ENCODE data around the gene VWA5B1. TPM values are rescaled to one million over a fixed set of nuclear protein-coding genes. Genes with fewer than 3 reads are reported as not detected.

Gene VWA5B1
- total and polyA plus RNA-seq, 10 of the 15 experiments (the other 5 are each of a cell fraction or from before 2014, with no cell fraction given): under 0.01 to 0.05 (median 0.01) TPM; not detected in 7

DNA sequence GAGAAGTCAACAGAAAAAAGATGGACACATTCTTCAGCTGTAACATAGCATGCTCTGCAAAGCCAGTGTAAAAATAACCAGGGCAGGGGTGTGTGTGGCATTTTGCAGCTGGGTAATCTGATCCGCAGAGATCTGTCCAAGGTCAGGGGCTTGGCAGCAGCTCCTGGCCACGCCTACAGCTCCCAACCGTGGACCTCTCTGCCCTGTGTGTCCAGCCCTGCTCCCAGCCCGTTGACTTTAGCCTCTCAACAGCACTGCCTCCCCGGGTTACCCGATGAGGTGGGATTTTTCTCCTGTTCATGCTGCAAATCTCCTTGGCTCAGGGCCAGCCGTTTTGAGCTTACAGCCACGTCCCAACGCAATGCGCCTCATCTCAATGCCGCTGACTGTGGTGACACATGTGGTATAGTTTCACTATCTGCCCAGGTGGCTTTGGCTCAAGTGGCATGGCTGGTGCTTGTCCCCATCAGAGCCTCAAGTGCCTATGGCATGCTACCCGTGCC is 68.1 kb downstream of the VWA5B1 start (continued):
- TF ChIP-seq TCF7 (IDR thresholded peaks at IDR 0.05; ENCODE audit: borderline replicate concordance) (no peak), ZBTB11 (CRISPR knock-in tag; IDR thresholded peaks at IDR 0.05) (no peak)

DNA sequence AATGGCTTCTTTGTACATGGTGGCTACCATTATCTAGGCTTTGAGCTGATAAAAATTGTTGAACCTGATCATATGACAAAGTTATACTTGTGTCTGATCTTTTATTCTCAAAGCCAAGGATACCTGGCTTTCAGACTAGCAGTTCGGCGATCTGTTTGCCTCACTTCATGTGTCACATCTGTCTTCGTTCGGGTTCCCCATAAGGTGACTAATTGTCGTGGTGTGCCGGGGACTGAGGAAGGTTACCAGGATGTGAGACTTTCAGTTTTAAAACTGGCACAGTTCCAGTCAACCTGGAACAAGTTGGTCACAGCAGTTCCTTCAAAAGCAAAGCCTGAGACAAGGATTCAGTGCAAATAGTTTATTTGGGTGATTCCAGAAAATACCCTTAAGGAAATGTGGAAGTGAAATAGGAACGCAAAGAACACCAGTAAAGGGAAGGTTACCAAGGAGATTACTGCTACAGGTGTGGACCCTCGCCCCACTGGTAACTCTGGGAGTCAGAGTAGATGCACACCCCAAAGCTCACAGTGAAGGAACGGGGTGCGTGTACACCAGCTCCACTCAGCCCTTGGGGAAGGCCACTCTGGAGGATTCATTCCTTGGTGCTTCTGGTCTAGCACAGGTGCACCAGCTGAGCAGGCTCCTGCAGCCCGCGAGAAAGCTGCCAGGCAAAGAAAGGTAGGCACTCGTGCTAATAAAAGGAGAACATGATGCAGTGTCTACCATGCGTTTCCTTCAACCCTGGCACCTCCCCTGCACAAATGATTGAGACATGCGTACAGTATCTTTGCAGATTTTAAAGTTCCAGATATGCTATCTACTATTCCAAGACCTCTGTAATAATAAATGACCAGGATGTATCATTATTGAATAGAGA is 69.0 kb downstream of the VWA5B1 start:
- intact Hi-C loops (cut with micrococcal nuclease; ENCODE audit: unreplicated experiment): loop anchor here (10.0 kb wide), 1 partner anchor 145 kb away; no protein-coding TSS in a partner anchor

More for the DNA sequence above, 69.0 kb downstream of the VWA5B1 start:
- TF ChIP-seq KLF5 (IDR thresholded peaks at IDR 0.05; ENCODE audit: partially characterized antibody) (no peak), E2F4 (IDR thresholded peaks at IDR 0.05; ENCODE audit: low read depth, low read length) (no peak), MEF2A (IDR thresholded peaks at IDR 0.05; ENCODE audit: insufficient read depth, low read depth, low read length) (no peak), NR2C2 (IDR thresholded peaks at IDR 0.05; ENCODE audit: borderline replicate concordance, control insufficient read depth, insufficient read length, low read depth) (no peak), SMC3 (IDR thresholded peaks at IDR 0.05; ENCODE audit: borderline replicate concordance, low read length) (no peak)
- Histone ChIP-seq H2AFZ (ENCODE audit: control insufficient read depth, low read depth, low read length) (no peak overlapping the region), H3K4me1 (ENCODE audit: control insufficient read depth, insufficient read depth, low read length) (peaks cover 6% of the 10 kb centered on the region; the same call in 1 of the 2 replicates), H4K20me1 (ENCODE audit: control insufficient read depth, insufficient read depth) (no peaks in the 10 kb centered on the region), H3K79me2 (ENCODE audit: control insufficient read depth, insufficient read depth, low read length) (no peaks in the 10 kb centered on the region), H3K27me3 (replicated peaks in 1 of 2; ENCODE audit: control insufficient read depth in 2 of 2, insufficient read depth in 2 of 2, low read length in 1 of 2) (peaks cover 0 to 3% of the 10 kb centered on the region in 2 experiments; a peak in 3 of 4 replicates), H3K9me3 (replicated peaks; ENCODE audit: control insufficient read depth, insufficient read depth, low read length) (no peaks in the 10 kb centered on the region), H3K36me3 (ENCODE audit: control insufficient read depth in 2 of 2, insufficient read depth in 2 of 2, low read length in 1 of 2) (no peaks in the 10 kb centered on the region), H3K4me3 (no peak overlapping the region), H3K4me2 (ENCODE audit: control insufficient read depth, insufficient read depth) (no peak overlapping the region), H3K27ac (ENCODE audit: control insufficient read depth, insufficient read depth) (no peak overlapping the region), H3K9ac (ENCODE audit: control insufficient read depth, insufficient read depth, low read length) (no peak overlapping the region)
- DNase-seq (ENCODE audit: low read depth, low spot score): no peak
- ChIA-PET SMC1A (ENCODE audit: uncharacterized antibody, unreplicated experiment) (no interaction called here), POLR2A (no interaction called here), CTCF (no interaction called here), RAD21 (ENCODE audit: unreplicated experiment) (no interaction called here)
- no TSS peak for BruUV-seq (replicated peaks)
- in situ Hi-C loops (cut with MboI): no loop called here
- WGBS (ENCODE audit: insufficient coverage, insufficient replicate concordance, low lambda C conversion rate, missing lambda C conversion rate): 29% methylated on average over 15 of the region's 15 CpGs
- ATAC-seq: no peak
- no peak for FAIRE-seq
